Hepatic stellate cell (primary cell): ENCODE data around the gene CSTF1.

Experiments
- DNase-seq: peaks from one replicate; pipeline ENCODE4 v3.0.0; 2011; ENCODE audit warnings: low spot score

CSTF1 gene

GRCh38 chr20:56392132-56392880, at the start of gene CSTF1, which contains the start of gene AURKA:
Gene CSTF1 (plus strand): TSS chr20:56392645. CDS start chr20:56395553, 2,908 bp downstream.
Gene AURKA (minus strand): TSS chr20:56392215. CDS start chr20:56388197, 4,018 bp downstream.
- peak; percentile 100 for DNase-seq

GRCh38 chr20:56342783-56343182, 49.7 kb upstream of the CSTF1 start:
- DNase-seq: no peak

GRCh38 chr20:56343861-56344381, 48.5 kb upstream of the CSTF1 start:
- DNase-seq: peak; percentile 59

GRCh38 chr20:56345911-56346310, 46.5 kb upstream of the CSTF1 start:
- no peak for DNase-seq

GRCh38 chr20:56347628-56348304, 44.7 kb upstream of the CSTF1 start:
- DNase-seq: no peak

- no peak for DNase-seq
Measured at GRCh38 chr20:56348305-56348693, 44.1 kb upstream of the CSTF1 start.

GRCh38 chr20:56348746-56349145, 43.7 kb upstream of the CSTF1 start:
- DNase-seq: no peak

GRCh38 chr20:56350842-56351241, 41.6 kb upstream of the CSTF1 start:
- no peak for DNase-seq

GRCh38 chr20:56352345-56353055, 39.9 kb upstream of the CSTF1 start:
- DNase-seq: no peak

- no peak for DNase-seq
Measured at GRCh38 chr20:56353356-56353755, 39.1 kb upstream of the CSTF1 start.

- no peak for DNase-seq
Measured at GRCh38 chr20:56358070-56358469, 34.4 kb upstream of the CSTF1 start.

- peak; percentile 93 for DNase-seq
Measured at GRCh38 chr20:56358600-56359211, 33.7 kb upstream of the CSTF1 start, which contains the start of gene FAM210B. Gene FAM210B (plus strand): TSS chr20:56358974. CDS start chr20:56359006, 32 bp downstream.

- peak; percentile 67 for DNase-seq
Measured at GRCh38 chr20:56359212-56360132, 33.0 kb upstream of the CSTF1 start.

- peak; percentile 36 for DNase-seq
Measured at GRCh38 chr20:56360133-56360907, 32.1 kb upstream of the CSTF1 start.

- no peak for DNase-seq
Measured at GRCh38 chr20:56360908-56361205, 31.6 kb upstream of the CSTF1 start.

GRCh38 chr20:56361900-56362299, 30.5 kb upstream of the CSTF1 start:
- no peak for DNase-seq

GRCh38 chr20:56362833-56363413, 29.5 kb upstream of the CSTF1 start:
- DNase-seq: no peak

- no peak for DNase-seq
Measured at GRCh38 chr20:56363491-56363890, 29.0 kb upstream of the CSTF1 start.

GRCh38 chr20:56368351-56369134, 23.9 kb upstream of the CSTF1 start:
- DNase-seq: no peak
